Upper lobe of left lung (tissue), 6 donors: ENCODE data around the gene UBE3D. TPM values are rescaled to one million over a fixed set of nuclear protein-coding genes. Genes with fewer than 3 reads are reported as not detected.

ENCODE experiments used
- ATAC-seq, 2 donors: fragments of 200-7000 bp; cut with Tn5 transposase; one replicate each; pipeline ENCODE4 v1.9.1; 2022; ENCODE audit warnings: mild to moderate bottlenecking in 2 of 2, moderate library complexity in 2 of 2; ENCODE audit not compliant: low FRiP score in 2 of 2
- DNase-seq, 2 donors: peaks; one replicate each; pipeline ENCODE4 v3.0.0-alpha.2; 2019 to 2020
- H3K27ac ChIP-seq, 4 donors: fragments of 200-600 bp; sonication (generic); one replicate each; pipeline ENCODE4 v1.5.1; 2016 to 2019
- H3K27me3 ChIP-seq, 4 donors: fragments of 200-600 bp; sonication (generic); one replicate each; pipeline ENCODE4 v1.5.1; 2017 to 2019
- H3K36me3 ChIP-seq, 4 donors: fragments of 200-600 bp; sonication (generic); one replicate each; pipeline ENCODE4 v1.5.1; 2016 to 2019
- H3K4me1 ChIP-seq, 4 donors: fragments of 200-600 bp; sonication (generic); one replicate each; pipeline ENCODE4 v1.5.1; 2018 to 2019
- H3K4me3 ChIP-seq, 4 donors: fragments of 200-600 bp; sonication (generic); one replicate each; pipeline ENCODE4 v1.5.1; 2017 to 2019; ENCODE audit warnings: mild to moderate bottlenecking in 2 of 4, moderate library complexity in 1 of 4
- H3K9me3 ChIP-seq, 4 donors: fragments of 200-600 bp; sonication (generic); one replicate each; pipeline ENCODE4 v1.5.1; 2018 to 2019
- CTCF ChIP-seq, 6 experiments: fragments of 450-650 bp in 4 of 6; fragments of 200-600 bp in 2 of 6; sonication (generic) in 2 of 6; IDR thresholded peaks; one replicate each; pipeline ENCODE4 v1.5.1; 2016 to 2019; ENCODE audit warnings: antibody characterized with exemption in 6 of 6
- EP300 ChIP-seq, 4 donors: sonication (generic); formaldehyde crosslinking; IDR thresholded peaks; one replicate each; pipeline ENCODE4 v1.5.1; 2017; ENCODE audit warnings: antibody characterized with exemption in 4 of 4, control low read depth in 2 of 4
- POLR2A ChIP-seq, 4 donors: fragments of 450-650 bp; IDR thresholded peaks; one replicate each; pipeline ENCODE4 v1.5.1; 2016 to 2017; ENCODE audit warnings: antibody characterized with exemption in 4 of 4, mild to moderate bottlenecking in 2 of 4
- POLR2AphosphoS5 ChIP-seq, 2 donors: sonication (generic); formaldehyde crosslinking; IDR thresholded peaks; one replicate each; pipeline ENCODE4 v1.5.1; 2017; ENCODE audit warnings: antibody characterized with exemption in 2 of 2
- WGBS, 2 donors: methylation state at CpG; one replicate each; pipeline ENCODE4 v1.1.5; 2017 to 2018; 5-methylcytosine and 5-hydroxymethylcytosine counted together
- total RNA-seq, 6 donors: library from RNA; depleted of rRNA in 4 of 6; stranded (reverse); fragments of >200 nt in 4 of 6; gene quantifications; one replicate each; pipeline versions ENCODE4 v1.1.0 to v1.2.1, GENCODE V29; 2016 to 2021
- donor health status: DM: no; HTN: no; CAD: no; lungs with moderate emphysema.
- donor health status: DM: no; HTN: yes; CAD: no; lungs with severe emphysema.

UBE3D gene
- total RNA-seq, 6 donors from 2014 or later: 4.0 to 20.7 (median 8.7) TPM

GRCh38 chr6:82878812-82879211 is 186.8 kb downstream of the UBE3D start:
- ATAC-seq: no peak
- Histone ChIP-seq H3K4me1 (no peaks in the 10 kb centered on the region), H3K9me3 (no peaks in the 10 kb centered on the region), H3K27me3 (no peaks in the 10 kb centered on the region), H3K27ac (no peak overlapping the region), H3K36me3 (no peaks in the 10 kb centered on the region), H3K4me3 (no peak overlapping the region)
- DNase-seq: no peak
- 68 to 70% methylated on average over 3 of the region's 3 CpGs for WGBS, 2 donors
- no peak for TF ChIP-seq POLR2AphosphoS5 (IDR thresholded peaks at IDR 0.05)
- TF ChIP-seq CTCF (IDR thresholded peaks at IDR 0.05): no peak
- TF ChIP-seq EP300 (IDR thresholded peaks at IDR 0.05): no peak
- TF ChIP-seq POLR2A (IDR thresholded peaks at IDR 0.05): no peak

DNA sequence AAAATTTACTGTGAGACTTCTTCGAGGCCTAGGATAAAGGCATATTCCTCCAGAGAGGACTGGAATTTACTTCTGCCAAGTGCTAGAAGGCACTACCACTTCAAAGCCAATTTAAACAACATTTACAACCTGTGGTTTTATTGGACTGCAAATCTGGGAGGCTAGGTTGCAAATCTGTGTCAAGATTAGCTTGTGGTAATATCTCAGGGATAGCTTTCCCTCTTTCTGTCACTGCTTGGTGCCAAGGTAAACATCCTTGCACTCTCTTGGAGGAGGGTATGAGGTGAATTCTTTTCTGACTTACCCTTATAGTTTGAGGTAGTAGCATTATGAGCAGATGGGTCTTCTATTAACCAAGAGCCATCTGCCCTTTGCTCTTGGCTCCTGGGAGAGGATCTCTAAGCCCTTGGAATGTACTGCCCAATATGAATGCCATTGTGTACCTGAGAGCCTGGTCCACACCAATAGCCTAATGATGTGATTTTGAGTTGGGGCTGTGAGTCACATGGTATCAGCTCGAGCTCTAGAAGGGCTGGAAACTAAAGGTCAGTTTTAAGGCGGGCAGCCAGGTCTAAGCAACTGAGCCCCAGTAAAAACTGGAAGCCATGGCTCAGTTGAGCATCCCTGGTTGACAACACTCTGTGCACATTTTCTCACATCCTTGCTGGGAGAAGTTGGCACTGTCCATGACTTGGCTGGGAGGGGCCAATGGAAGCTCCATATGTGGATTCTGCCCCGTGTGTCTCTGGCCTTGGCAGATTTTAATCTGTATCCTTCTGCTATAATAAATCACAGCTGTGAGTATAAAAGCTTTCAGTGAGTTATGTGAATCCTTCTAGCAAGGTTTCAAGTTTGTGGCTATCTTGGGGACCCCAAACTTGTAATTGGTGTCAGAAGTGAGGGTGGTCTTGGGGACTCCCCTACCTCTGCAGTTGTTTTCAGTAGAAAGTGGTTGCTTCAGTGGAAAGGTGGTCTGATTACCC is 188.1 kb downstream of the UBE3D start:
- H3K4me3 ChIP-seq: no peak overlapping the region
- 66 to 77% methylated on average over 4 of the region's 4 CpGs for WGBS, 2 donors
- no peak overlapping the region for H3K27ac ChIP-seq
- H3K9me3 ChIP-seq: no peaks in the 10 kb centered on the region
- ATAC-seq: no peak
- H3K36me3 ChIP-seq: no peaks in the 10 kb centered on the region
- no peaks in the 10 kb centered on the region for H3K4me1 ChIP-seq
- DNase-seq: no peak
- H3K27me3 ChIP-seq: no peaks in the 10 kb centered on the region
- TF ChIP-seq POLR2A (IDR thresholded peaks at IDR 0.05) (no peak), CTCF (IDR thresholded peaks at IDR 0.05) (no peak), EP300 (IDR thresholded peaks at IDR 0.05) (no peak), POLR2AphosphoS5 (IDR thresholded peaks at IDR 0.05) (no peak)

- DNase-seq (no peak), ATAC-seq (no peak)
- Histone ChIP-seq H3K27me3 (no peaks in the 10 kb centered on the region), H3K4me1 (no peaks in the 10 kb centered on the region), H3K4me3 (no peak overlapping the region), H3K36me3 (no peaks in the 10 kb centered on the region), H3K27ac (no peak overlapping the region), H3K9me3 (no peaks in the 10 kb centered on the region)
- WGBS, 2 donors: 79 to 85% methylated on average over 4 of the region's 4 CpGs
- TF ChIP-seq EP300 (IDR thresholded peaks at IDR 0.05) (no peak), CTCF (IDR thresholded peaks at IDR 0.05) (no peak), POLR2A (IDR thresholded peaks at IDR 0.05) (no peak), POLR2AphosphoS5 (IDR thresholded peaks at IDR 0.05) (no peak)
Observed at GRCh38 chr6:82875573-82876185, 190.0 kb downstream of the UBE3D start.

DNA sequence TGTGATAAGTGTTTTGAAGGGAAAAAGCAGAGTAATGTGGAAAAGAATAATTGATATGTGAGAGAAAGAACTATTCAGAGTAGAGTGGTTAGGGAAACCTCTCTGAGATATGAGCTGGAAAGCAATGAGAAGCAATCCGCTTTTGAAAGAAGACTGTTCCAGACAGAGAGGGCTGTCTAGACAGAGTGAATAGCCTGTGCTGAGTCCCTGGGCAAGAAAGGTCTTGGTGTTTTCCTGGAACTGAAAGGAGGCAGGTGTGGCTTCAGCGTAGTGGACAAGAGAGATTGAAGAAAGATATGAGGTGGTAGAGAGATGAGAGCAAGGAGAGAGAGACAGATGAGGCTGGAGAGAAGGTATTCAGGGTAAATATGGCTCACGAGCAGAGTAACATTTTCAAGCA is 190.8 kb downstream of the UBE3D start:
- H3K9me3 ChIP-seq: no peaks in the 10 kb centered on the region
- TF ChIP-seq POLR2AphosphoS5 (IDR thresholded peaks at IDR 0.05) (no peak), POLR2A (IDR thresholded peaks at IDR 0.05) (no peak), CTCF (IDR thresholded peaks at IDR 0.05) (no peak), EP300 (IDR thresholded peaks at IDR 0.05) (no peak)
- DNase-seq (no peak), ATAC-seq (no peak)
- H3K27ac ChIP-seq: no peak overlapping the region
- 74 to 78% methylated on average over 3 of the region's 3 CpGs for WGBS, 2 donors
- no peaks in the 10 kb centered on the region for H3K27me3 ChIP-seq
- no peak overlapping the region for H3K4me3 ChIP-seq
- H3K36me3 ChIP-seq: no peaks in the 10 kb centered on the region
- no peaks in the 10 kb centered on the region for H3K4me1 ChIP-seq
